ENCODE measurements around the gene SHISAL2B.

Gene SHISAL2B

DNA sequence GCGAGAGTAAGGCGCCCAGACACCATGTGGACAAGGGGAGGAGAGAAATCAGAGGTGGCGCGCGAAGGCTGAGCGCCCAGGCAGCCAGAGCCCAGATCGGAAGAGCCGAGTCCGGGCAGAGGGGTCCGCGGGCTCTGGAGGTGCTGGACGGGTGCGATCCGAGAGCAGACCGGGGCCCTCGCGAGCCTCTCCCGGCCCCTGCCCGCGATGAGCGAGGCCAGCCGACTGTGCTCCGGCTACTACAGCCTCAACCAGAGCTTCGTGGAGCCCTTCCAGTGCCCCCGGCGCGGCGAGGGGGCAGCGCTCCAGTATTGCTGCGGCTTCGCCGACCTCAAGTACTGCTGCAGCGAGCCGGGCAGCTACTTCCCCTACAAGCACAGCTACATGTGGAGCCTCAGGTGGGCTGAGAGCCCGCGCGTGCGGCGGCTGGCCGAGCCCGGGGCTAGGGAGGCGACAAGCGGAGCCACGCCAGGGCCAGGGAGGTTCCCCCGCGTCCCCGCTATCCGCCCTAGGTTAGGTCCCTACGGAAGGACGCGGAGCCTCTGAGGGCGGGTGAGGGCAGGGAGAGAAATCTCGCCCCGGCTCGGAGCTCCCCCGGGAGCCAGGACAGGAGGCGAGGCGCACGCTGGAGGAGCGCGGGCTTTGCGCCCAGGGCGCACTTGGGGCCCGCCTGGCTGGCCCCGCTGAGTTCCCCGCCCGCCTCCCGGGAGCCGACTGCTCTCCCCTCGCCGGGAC, at the start of gene SHISAL2B:
SHISAL2B (plus strand) TSS at position 87 of the 735 bp plus-strand sequence; CDS start at position 208, 121 bp downstream.
- TF ChIP-seq, protein P1, sequence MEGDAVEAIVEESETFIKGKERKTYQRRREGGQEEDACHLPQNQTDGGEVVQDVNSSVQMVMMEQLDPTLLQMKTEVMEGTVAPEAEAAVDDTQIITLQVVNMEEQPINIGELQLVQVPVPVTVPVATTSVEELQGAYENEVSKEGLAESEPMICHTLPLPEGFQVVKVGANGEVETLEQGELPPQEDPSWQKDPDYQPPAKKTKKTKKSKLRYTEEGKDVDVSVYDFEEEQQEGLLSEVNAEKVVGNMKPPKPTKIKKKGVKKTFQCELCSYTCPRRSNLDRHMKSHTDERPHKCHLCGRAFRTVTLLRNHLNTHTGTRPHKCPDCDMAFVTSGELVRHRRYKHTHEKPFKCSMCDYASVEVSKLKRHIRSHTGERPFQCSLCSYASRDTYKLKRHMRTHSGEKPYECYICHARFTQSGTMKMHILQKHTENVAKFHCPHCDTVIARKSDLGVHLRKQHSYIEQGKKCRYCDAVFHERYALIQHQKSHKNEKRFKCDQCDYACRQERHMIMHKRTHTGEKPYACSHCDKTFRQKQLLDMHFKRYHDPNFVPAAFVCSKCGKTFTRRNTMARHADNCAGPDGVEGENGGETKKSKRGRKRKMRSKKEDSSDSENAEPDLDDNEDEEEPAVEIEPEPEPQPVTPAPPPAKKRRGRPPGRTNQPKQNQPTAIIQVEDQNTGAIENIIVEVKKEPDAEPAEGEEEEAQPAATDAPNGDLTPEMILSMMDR (IDR thresholded peaks at IDR 0.05; ENCODE audit: borderline replicate concordance, extremely low read depth, low read length, poor library complexity, severe bottlenecking) = no peak
- TF ChIP-seq EZH2 (IDR thresholded peaks at IDR 0.05; ENCODE audit: borderline replicate concordance, low read depth, low read length, severe bottlenecking) = no peak
- Histone ChIP-seq H3K36me3 (ENCODE audit: insufficient read depth, low read length) (no peaks in the 10 kb centered on the region), H4K20me1 (ENCODE audit: insufficient read depth, low read length) (no peaks in the 10 kb centered on the region), H2AFZ (ENCODE audit: low read depth, low read length) (no peak within 1 kb of the TSS), H3K4me2 (ENCODE audit: insufficient read depth, low read length) (no peak within 1 kb of the TSS), H3K9me3 (ENCODE audit: insufficient read depth, low read length, severe bottlenecking) (no peaks in the 10 kb centered on the region), H3K27me3 (ENCODE audit: insufficient read depth, low read length, poor library complexity) (no peaks in the 10 kb centered on the region), H3K4me3 (ENCODE audit: low read depth in 1 of 2, low read length in 2 of 2) (no peak within 1 kb of the TSS), H3K27ac (ENCODE audit: low read length) (no peak within 1 kb of the TSS), H3K79me2 (ENCODE audit: insufficient read depth, low read length) (no peaks in the 10 kb centered on the region), H3K4me1 (ENCODE audit: insufficient read depth, low read length) (no peaks in the 10 kb centered on the region), H3K9ac (ENCODE audit: low read depth, low read length) (no peak within 1 kb of the TSS)
- DNase-seq = no peak
- no peak for ATAC-seq (ENCODE audit: insufficient read depth, low read depth)

DNA sequence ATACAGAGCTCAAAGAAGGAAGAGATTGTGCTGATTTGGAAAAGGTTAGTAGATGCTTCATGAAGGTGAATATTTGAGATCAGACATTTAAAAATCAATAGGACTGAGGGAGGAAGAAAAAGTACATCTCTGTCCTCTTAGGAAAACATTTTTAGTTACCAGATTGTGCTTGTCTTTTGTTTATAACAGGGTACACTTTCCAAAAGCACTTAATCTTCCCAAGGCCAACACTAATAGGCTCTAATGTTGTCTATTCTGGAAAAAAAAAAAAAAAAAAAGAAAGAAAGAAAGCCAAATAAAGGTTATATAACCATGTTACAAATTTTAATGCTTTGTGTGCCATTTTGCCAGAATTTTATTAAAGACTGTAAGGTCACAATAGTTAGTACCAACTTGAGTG, 45.5 kb upstream of the SHISAL2B start:
- DNase-seq (no peak), ATAC-seq (ENCODE audit: insufficient read depth, low read depth) (no peak)
- TF ChIP-seq EZH2 (IDR thresholded peaks at IDR 0.05; ENCODE audit: borderline replicate concordance, low read depth, low read length, severe bottlenecking) = no peak
- TF ChIP-seq, protein P1 (IDR thresholded peaks at IDR 0.05; ENCODE audit: borderline replicate concordance, extremely low read depth, low read length, poor library complexity, severe bottlenecking) = no peak
- Histone ChIP-seq H3K9ac (ENCODE audit: low read depth, low read length) (no peak overlapping the region), H3K4me2 (ENCODE audit: insufficient read depth, low read length) (no peak overlapping the region), H4K20me1 (ENCODE audit: insufficient read depth, low read length) (no peaks in the 10 kb centered on the region), H2AFZ (ENCODE audit: low read depth, low read length) (no peak overlapping the region), H3K4me3 (ENCODE audit: low read depth in 1 of 2, low read length in 2 of 2) (no peak overlapping the region), H3K9me3 (ENCODE audit: insufficient read depth, low read length, severe bottlenecking) (no peaks in the 10 kb centered on the region), H3K4me1 (ENCODE audit: insufficient read depth, low read length) (no peaks in the 10 kb centered on the region), H3K27ac (ENCODE audit: low read length) (no peak overlapping the region), H3K79me2 (ENCODE audit: insufficient read depth, low read length) (no peaks in the 10 kb centered on the region), H3K36me3 (ENCODE audit: insufficient read depth, low read length) (no peaks in the 10 kb centered on the region), H3K27me3 (ENCODE audit: insufficient read depth, low read length, poor library complexity) (no peaks in the 10 kb centered on the region)

DNA sequence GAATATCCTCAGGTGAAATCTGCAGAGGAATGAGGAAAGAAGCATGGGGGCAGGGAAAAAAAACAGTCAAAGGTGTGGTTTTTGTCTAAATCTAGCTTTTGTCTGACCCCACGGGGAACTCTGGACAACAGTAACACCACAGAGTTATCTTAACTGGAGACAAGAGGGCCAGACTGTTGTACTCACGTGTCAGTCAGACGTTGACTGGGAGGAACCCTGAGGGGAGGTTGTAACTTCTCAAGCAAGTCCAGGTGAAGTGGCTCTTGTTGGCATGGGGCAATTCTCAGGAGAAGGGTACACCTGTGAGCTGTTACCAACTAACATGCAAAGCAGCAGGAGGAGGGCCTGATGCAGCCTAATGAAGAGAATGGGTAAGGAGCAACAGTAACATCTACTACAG, 44.1 kb upstream of the SHISAL2B start:
- ATAC-seq (ENCODE audit: insufficient read depth, low read depth) = no peak
- H2AFZ ChIP-seq (ENCODE audit: low read depth, low read length) = no peak overlapping the region
- H4K20me1 ChIP-seq (ENCODE audit: insufficient read depth, low read length) = no peaks in the 10 kb centered on the region

More for the DNA sequence above, 44.1 kb upstream of the SHISAL2B start:
- Histone ChIP-seq H3K27me3 (ENCODE audit: insufficient read depth, low read length, poor library complexity) (no peaks in the 10 kb centered on the region), H3K36me3 (ENCODE audit: insufficient read depth, low read length) (no peaks in the 10 kb centered on the region), H3K4me2 (ENCODE audit: insufficient read depth, low read length) (no peak overlapping the region), H3K9me3 (ENCODE audit: insufficient read depth, low read length, severe bottlenecking) (no peaks in the 10 kb centered on the region), H3K4me1 (ENCODE audit: insufficient read depth, low read length) (no peaks in the 10 kb centered on the region), H3K4me3 (ENCODE audit: low read depth in 1 of 2, low read length in 2 of 2) (no peak overlapping the region), H3K79me2 (ENCODE audit: insufficient read depth, low read length) (no peaks in the 10 kb centered on the region), H3K27ac (ENCODE audit: low read length) (no peak overlapping the region), H3K9ac (ENCODE audit: low read depth, low read length) (no peak overlapping the region)
- no peak for DNase-seq
- no peak for TF ChIP-seq EZH2 (IDR thresholded peaks at IDR 0.05; ENCODE audit: borderline replicate concordance, low read depth, low read length, severe bottlenecking)
- TF ChIP-seq, protein P1 (IDR thresholded peaks at IDR 0.05; ENCODE audit: borderline replicate concordance, extremely low read depth, low read length, poor library complexity, severe bottlenecking) = no peak
